Activated CD8-positive, alpha-beta memory T cell treated with anti-CD3 and anti-CD28 coated beads for 1 hour (primary cell): ENCODE results near the gene ZNF202.
"Not testable (repeated sequence)": the region's sequence is repeated elsewhere in the genome, so short reads cannot be mapped to it uniquely, and the experiment has no call there.

Experiments
- DNase-seq, 2 donors: peaks; one replicate each; pipeline ENCODE4 v3.0.0-alpha.2; 2020; ENCODE audit warnings: low read depth in 1 of 2; ENCODE audit errors: extremely low read depth in 1 of 2

Gene ZNF202

GRCh38 chr11:123742031-123742723, 717 bp upstream of the ZNF202 start:
- DNase-seq = no peak

- DNase-seq = no peak
Observed at GRCh38 chr11:123740787-123741158, 687 bp downstream of the ZNF202 start.

- DNase-seq = no peak
Observed at GRCh38 chr11:123738374-123738773, 3.1 kb downstream of the ZNF202 start.

GRCh38 chr11:123736769-123737168, 4.7 kb downstream of the ZNF202 start:
- no peak for DNase-seq

GRCh38 chr11:123729602-123730001, 11.9 kb downstream of the ZNF202 start:
- DNase-seq = no peak

- DNase-seq = no peak
Observed at GRCh38 chr11:123725995-123726655, 15.3 kb downstream of the ZNF202 start.

- DNase-seq = no peak
Observed at GRCh38 chr11:123719452-123719851, 22.0 kb downstream of the ZNF202 start.

- no peak for DNase-seq
Observed at GRCh38 chr11:123718469-123718868, 23.0 kb downstream of the ZNF202 start.

GRCh38 chr11:123718063-123718462, 23.4 kb downstream of the ZNF202 start:
- DNase-seq = no peak

GRCh38 chr11:123712627-123713026, 28.8 kb downstream of the ZNF202 start:
- DNase-seq = not testable (repeated sequence)

- peak; percentile 16 to 32 for DNase-seq
Observed at GRCh38 chr11:123707606-123708205, 33.8 kb downstream of the ZNF202 start.

- no peak for DNase-seq
Observed at GRCh38 chr11:123707206-123707605, 34.3 kb downstream of the ZNF202 start.

- DNase-seq = no peak
Observed at GRCh38 chr11:123704341-123704740, 37.1 kb downstream of the ZNF202 start.

- DNase-seq = no peak
Observed at GRCh38 chr11:123702696-123703095, 38.8 kb downstream of the ZNF202 start.

GRCh38 chr11:123702139-123702538, 39.3 kb downstream of the ZNF202 start:
- DNase-seq = no peak

GRCh38 chr11:123700772-123701171, 40.7 kb downstream of the ZNF202 start:
- DNase-seq = no peak

GRCh38 chr11:123698546-123699127, 42.8 kb downstream of the ZNF202 start:
- DNase-seq = no peak

- no peak for DNase-seq
Observed at GRCh38 chr11:123696183-123696582, 45.3 kb downstream of the ZNF202 start.

- DNase-seq = no peak
Observed at GRCh38 chr11:123695231-123695630, 46.2 kb downstream of the ZNF202 start.

GRCh38 chr11:123694551-123694950, 46.9 kb downstream of the ZNF202 start:
- DNase-seq = no peak

GRCh38 chr11:123692961-123693360, 48.5 kb downstream of the ZNF202 start:
- no peak for DNase-seq

GRCh38 chr11:123690485-123690884, 51.0 kb downstream of the ZNF202 start:
- DNase-seq = no peak
